Amniotic epithelial cell (primary cell): Measurements from ENCODE around the gene LILRA2.
"Not testable (repeated sequence)": the region's sequence is repeated elsewhere in the genome, so short reads cannot be mapped to it uniquely, and the experiment has no call there.

ENCODE experiments used
- DNase-seq: peaks from one replicate; pipeline ENCODE4 v3.0.0-alpha.2; 2010; ENCODE audit warnings: low read depth

The LILRA2 gene

GRCh38 chr19:54571715-54572615, 1.6 kb upstream of the LILRA2 start:
- not testable (repeated sequence) for DNase-seq

- no peak for DNase-seq
These were observed 786 bp upstream of the LILRA2 start for GRCh38 chr19:54572696-54573311.

GRCh38 chr19:54574051-54574450, 461 bp downstream of the LILRA2 start:
- no peak for DNase-seq

GRCh38 chr19:54574527-54575056, 1.0 kb downstream of the LILRA2 start:
- no peak for DNase-seq

GRCh38 chr19:54575205-54575604, 1.6 kb downstream of the LILRA2 start:
- not testable (repeated sequence) for DNase-seq

GRCh38 chr19:54576411-54576976, 2.9 kb downstream of the LILRA2 start:
- DNase-seq: no peak

GRCh38 chr19:54577334-54577733, 3.7 kb downstream of the LILRA2 start:
- DNase-seq: no peak

- DNase-seq: not testable (repeated sequence)
These were observed 4.7 kb downstream of the LILRA2 start for GRCh38 chr19:54578268-54578667.

- DNase-seq: no peak
These were observed 12.8 kb downstream of the LILRA2 start for GRCh38 chr19:54586397-54586796.

GRCh38 chr19:54587026-54587425, 13.4 kb downstream of the LILRA2 start:
- DNase-seq: no peak

GRCh38 chr19:54593445-54593844, 19.9 kb downstream of the LILRA2 start, which contains the start of gene LILRA1:
Gene LILRA1, plus strand, starts transcription at chr19:54593632. Its CDS starts 613 bp downstream, at chr19:54594245.
- not testable (repeated sequence) for DNase-seq

GRCh38 chr19:54593931-54594626, 20.5 kb downstream of the LILRA2 start:
- DNase-seq: not testable (repeated sequence)

- DNase-seq: no peak
These were observed 21.1 kb downstream of the LILRA2 start for GRCh38 chr19:54594737-54595136.

GRCh38 chr19:54595680-54596436, 22.3 kb downstream of the LILRA2 start:
- not testable (repeated sequence) for DNase-seq

- DNase-seq: no peak
These were observed 26.6 kb downstream of the LILRA2 start for GRCh38 chr19:54600212-54600611.

- DNase-seq: no peak
These were observed 32.6 kb downstream of the LILRA2 start for GRCh38 chr19:54606230-54606629.

- no peak for DNase-seq
These were observed 33.5 kb downstream of the LILRA2 start for GRCh38 chr19:54606891-54607784.

GRCh38 chr19:54607785-54608150, 34.2 kb downstream of the LILRA2 start:
- no peak for DNase-seq

GRCh38 chr19:54608205-54608604, 34.6 kb downstream of the LILRA2 start:
- no peak for DNase-seq

GRCh38 chr19:54608792-54609191, 35.2 kb downstream of the LILRA2 start:
- no peak for DNase-seq
